Heart left ventricle (tissue), 16 donors: ENCODE results near the gene CECR2. TPM values are rescaled to one million over a fixed set of nuclear protein-coding genes. Genes with fewer than 3 reads are reported as not detected.

ENCODE experiments used
- ATAC-seq, 4 donors: fragments of 200-7000 bp; cut with Tn5 transposase; one replicate each; pipeline ENCODE4 v1.9.1; 2020 to 2022; ENCODE audit warnings: moderate library complexity in 4 of 4, mild to moderate bottlenecking in 3 of 4, moderate number of reproducible peaks in 1 of 4
- DNase-seq, 5 donors: peaks; one replicate each; pipeline ENCODE4 v3.0.0-alpha.2; 2020
- H3K27ac ChIP-seq, 12 donors: fragments of 200-600 bp; sonication (generic) in 4 of 12; one replicate each; pipeline versions ENCODE4 v1.5.0 to v1.8.0; 2016 to 2022; ENCODE audit warnings: mild to moderate bottlenecking in 2 of 12
- H3K27me3 ChIP-seq, 9 donors: fragments of 200-600 bp; sonication (generic) in 2 of 9; one replicate each; pipeline versions ENCODE4 v1.5.1 to v1.8.0; 2016 to 2022; ENCODE audit warnings: mild to moderate bottlenecking in 3 of 9
- H3K36me3 ChIP-seq, 9 donors: fragments of 200-600 bp; sonication (generic) in 2 of 9; one replicate each; pipeline versions ENCODE4 v1.5.0 to v1.8.0; 2018 to 2022; ENCODE audit warnings: mild to moderate bottlenecking in 2 of 9
- H3K4me1 ChIP-seq, 12 donors: fragments of 200-600 bp; sonication (generic) in 4 of 12; one replicate each; pipeline versions ENCODE4 v1.5.0 to v1.8.0; 2016 to 2022; ENCODE audit warnings: mild to moderate bottlenecking in 3 of 12
- H3K4me3 ChIP-seq, 12 donors: fragments of 200-600 bp; sonication (generic) in 4 of 12; one replicate each; pipeline versions ENCODE4 v1.5.0 to v1.8.0; 2017 to 2022; ENCODE audit warnings: mild to moderate bottlenecking in 9 of 12, moderate library complexity in 4 of 12
- H3K9me3 ChIP-seq, 12 donors: fragments of 200-600 bp; sonication (generic) in 4 of 12; one replicate each; pipeline versions ENCODE4 v1.5.0 to v1.8.0; 2016 to 2022; ENCODE audit warnings: mild to moderate bottlenecking in 1 of 12
- CTCF ChIP-seq, 12 donors: fragments of 200-600 bp; sonication (generic) in 4 of 12; IDR thresholded peaks; one replicate each; pipeline versions ENCODE4 v1.5.0 to v1.8.0; 2018 to 2022; ENCODE audit warnings: antibody characterized with exemption in 12 of 12, mild to moderate bottlenecking in 5 of 12
- POLR2A ChIP-seq, 2 donors: fragments of 450-650 bp; IDR thresholded peaks; one replicate each; pipeline ENCODE4 v1.6.1; 2017; ENCODE audit warnings: antibody characterized with exemption in 2 of 2, mild to moderate bottlenecking in 2 of 2, moderate library complexity in 2 of 2
- WGBS, 4 donors: extraction: QIAGEN DNeasy Blood & Tissue Kit in 2 of 4; methylation state at CpG; one replicate each; pipeline versions ENCODE4 v1.1.5 to v1.1.7; 2013 to 2018; 5-methylcytosine and 5-hydroxymethylcytosine counted together
- intact Hi-C, 10 donors: fragments of 100-400 bp; cut with DNase I; formaldehyde crosslinking; loops; one replicate each; pipeline versions ENCODE4 v1.11.1 to v1.14.2; 2022
- polyA plus RNA-seq, 2 donors: library from polyadenylated mRNA; stranded (reverse); fragments of 200-250 nt; gene quantifications; one replicate each; pipeline ENCODE4 v1.2.3, GENCODE V29; 2013
- total RNA-seq, 9 donors: library from RNA; depleted of rRNA in 2 of 9; stranded (reverse); fragments of >200 nt in 2 of 9; fragmentation: NEBNext Ultra II Directional in 3 of 9; extraction: Animal tissue kit (Norgen Biotek cat#: 25700) in 3 of 9; gene quantifications; one replicate each; pipeline versions ENCODE4 v1.1.0 to v1.2.4, GENCODE V29; 2016 to 2023
- donor health status: ischemic (EF 13 %, LVEDD 7.1; RV severe dilation, severe dysfunction).
- donor health status: healthy with polysubstance abuse.
- donor health status: DM: no; HTN: yes; CAD: no.
- donor health status: DM: no; HTN: no; CAD: no.
- donor health status: ischemic (EF 25% LVEDD 6.9; RV normal size, moderate dysfunction).
- donor health status: ischemic (EF 25% LVEDD 5.7; RV mildly dilated, moderate dysfunction).
- donor health status: healthy.
- donor health status: DM: yes; HTN: yes; CAD: no.
- donor health status: ischemic (EF 35%, LVEDD 5.7; RV mildly dilated, moderate dysfunction).
- donor health status: nonischemic (EF 11% LVEDD 7.7; RV severe dilation, severe dysfunction).
- donor health status: DM: yes; HTN: yes; CAD: no.
- donor health status: PGD.
- donor health status: ischemic (EF 29% LVEDD 5.4; RV normal size, mild dysfunction).
- donor health status: nonischemic (EF 23%, LVEDD 6.1; RV moderate dilation, normal function).

CECR2 gene
- total and polyA plus RNA-seq, 11 donors = 3.8 to 11.6 (median 6.8) TPM

- Histone ChIP-seq H3K9me3 (no peaks in the 10 kb centered on the region), H3K4me1 (peaks cover 0 to 40% (median 9%) of the 10 kb centered on the region in 12 donors), H3K36me3 (no peaks in the 10 kb centered on the region), H3K27ac (peak overlapping the region in 1 of 12 donors; percentile 23), H3K4me3 (no peak overlapping the region), H3K27me3 (peaks cover 0 to 19% (median 0%) of the 10 kb centered on the region in 9 donors)
- ATAC-seq (peak in 2 of 4 donors; percentile 29 to 56), DNase-seq (peak in 1 of 5 donors; percentile 32)
- 65 to 75% (median 68%) methylated on average over 11 of the region's 11 CpGs for WGBS, 4 donors
- TF ChIP-seq POLR2A (IDR thresholded peaks at IDR 0.05) = no peak
- TF ChIP-seq CTCF (IDR thresholded peaks at IDR 0.05) = no peak
- intact Hi-C loops = loop anchor here in 4 of 10 donors (10.0 kb wide), 4 partner anchors 59 to 181 kb away; no protein-coding TSS in a partner anchor
Measured at GRCh38 chr22:17375914-17376614, 6.8 kb downstream of the CECR2 start.

DNA sequence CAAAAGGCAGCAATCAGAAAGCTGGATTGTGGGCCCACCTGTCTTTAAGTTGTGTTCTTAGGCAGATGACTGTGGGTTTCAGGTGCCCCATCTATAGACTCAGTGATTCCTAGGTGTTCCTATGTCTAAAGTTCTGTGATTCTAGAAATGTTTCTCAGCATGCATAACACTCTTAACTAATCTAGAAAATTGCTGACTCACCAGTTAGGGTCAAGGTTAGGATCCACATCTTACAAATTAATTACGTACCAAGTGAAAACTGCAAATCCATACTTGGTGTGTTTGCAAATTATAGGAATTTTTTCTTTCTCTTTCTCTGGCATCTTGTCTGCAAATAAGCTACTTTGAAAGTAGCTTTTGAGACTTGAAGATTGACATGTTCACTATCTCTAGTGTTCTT is 7.7 kb downstream of the CECR2 start:
- H3K27me3 ChIP-seq = peaks cover 0 to 11% (median 0%) of the 10 kb centered on the region in 9 donors
- WGBS, 4 donors = 84 to 91% (median 88%) methylated on average over 1 of the region's 1 CpG
- peaks cover 0 to 41% (median 8%) of the 10 kb centered on the region in 12 donors for H3K4me1 ChIP-seq
- DNase-seq (no peak), ATAC-seq (no peak)
- H3K27ac ChIP-seq = no peak overlapping the region
- no peaks in the 10 kb centered on the region for H3K36me3 ChIP-seq
- no peak overlapping the region for H3K4me3 ChIP-seq
- no peaks in the 10 kb centered on the region for H3K9me3 ChIP-seq
- intact Hi-C loops = loop anchor here in 4 of 10 donors (10.0 kb wide), 4 partner anchors 58 to 182 kb away; no protein-coding TSS in a partner anchor
- TF ChIP-seq POLR2A (IDR thresholded peaks at IDR 0.05) = no peak
- no peak for TF ChIP-seq CTCF (IDR thresholded peaks at IDR 0.05)

GRCh38 chr22:17379944-17380343 is 10.7 kb downstream of the CECR2 start:
- H3K27ac ChIP-seq = peak overlapping the region in 9 of 12 donors; percentile 1 to 70 (median 21)
- H3K27me3 ChIP-seq = no peaks in the 10 kb centered on the region
- H3K4me1 ChIP-seq = peaks cover 0 to 41% (median 7%) of the 10 kb centered on the region in 12 donors
- no peak overlapping the region for H3K4me3 ChIP-seq
- no peak for ATAC-seq
- intact Hi-C loops = loop anchor here in 5 of 10 donors (10.0 kb wide), 4 partner anchors 55 to 185 kb away; no protein-coding TSS in a partner anchor
- WGBS, 4 donors = 58 to 72% (median 67%) methylated on average over 2 of the region's 2 CpGs
- TF ChIP-seq POLR2A (IDR thresholded peaks at IDR 0.05) (no peak), CTCF (IDR thresholded peaks at IDR 0.05) (no peak)
- no peak for DNase-seq
- peaks cover 0 to 11% (median 2%) of the 10 kb centered on the region in 12 donors for H3K9me3 ChIP-seq
- no peaks in the 10 kb centered on the region for H3K36me3 ChIP-seq

DNA sequence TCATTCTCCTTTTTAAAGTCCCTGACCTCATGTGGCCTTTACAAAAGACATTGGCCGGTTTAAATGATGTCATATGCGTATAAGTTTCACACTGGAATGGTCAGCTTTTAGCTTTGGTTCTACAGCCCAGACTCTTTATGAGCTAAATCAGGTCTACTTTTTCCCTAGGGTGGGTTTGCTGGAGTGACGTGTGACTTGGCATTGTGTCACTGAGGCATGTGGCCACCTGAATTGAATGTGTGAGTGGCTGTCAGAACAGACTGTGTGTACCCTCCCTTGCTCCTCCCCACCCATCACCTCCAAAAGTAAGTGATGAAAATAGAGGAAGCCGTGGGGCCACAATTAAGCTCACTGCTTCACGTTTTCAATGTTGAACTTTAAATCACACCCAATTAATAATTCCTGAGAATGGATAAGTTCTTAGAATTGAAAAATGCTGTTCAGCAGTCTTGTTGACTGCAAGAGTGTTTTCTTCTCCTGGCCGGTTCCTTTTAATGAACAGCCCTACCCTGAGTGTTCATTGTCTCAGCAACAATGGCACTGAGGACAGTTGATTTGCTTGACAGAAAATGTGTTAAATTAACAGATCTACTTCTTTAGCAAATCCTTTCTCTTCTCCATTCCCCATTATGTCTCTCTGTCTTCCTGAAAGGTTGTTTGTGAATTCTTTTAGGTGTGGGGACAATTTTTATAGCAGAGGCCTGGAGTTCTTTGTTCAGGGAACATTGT is 11.3 kb downstream of the CECR2 start:
- peak overlapping the region in 6 of 12 donors; percentile 3 to 70 (median 26) for H3K27ac ChIP-seq

More for the DNA sequence above, 11.3 kb downstream of the CECR2 start:
- WGBS, 4 donors = 37 to 50% (median 41%) methylated on average over 6 of the region's 6 CpGs
- H3K4me3 ChIP-seq = no peak overlapping the region
- H3K27me3 ChIP-seq = no peaks in the 10 kb centered on the region
- TF ChIP-seq CTCF (IDR thresholded peaks at IDR 0.05) = no peak
- TF ChIP-seq POLR2A (IDR thresholded peaks at IDR 0.05) = no peak
- intact Hi-C loops = loop anchor here in 1 of 10 donors (10.0 kb wide), 1 partner anchor 94 kb away; no protein-coding TSS in a partner anchor
- H3K9me3 ChIP-seq = peaks cover 0 to 15% (median 2%) of the 10 kb centered on the region in 12 donors
- ATAC-seq (peak; percentile 26 to 72 (median 60)), DNase-seq (peak in 2 of 5 donors; percentile 30 to 34)
- no peaks in the 10 kb centered on the region for H3K36me3 ChIP-seq
- H3K4me1 ChIP-seq = peaks cover 0 to 38% (median 7%) of the 10 kb centered on the region in 12 donors
